Adrenal gland (tissue), 5 donors: ENCODE data around the gene MORN1.

Experiments used
- POLR2A ChIP-seq, 2 donors: fragments of 450-650 bp; IDR thresholded peaks; one replicate each; pipeline ENCODE4 v1.6.1; 2017; ENCODE audit warnings: antibody characterized with exemption in 2 of 2, mild to moderate bottlenecking in 2 of 2, moderate library complexity in 1 of 2
- TF ChIP-seq, protein P1 (sequence below), 6 experiments: fragments of 450-650 bp in 4 of 6; fragments of 200-600 bp in 2 of 6; sonication (generic) in 1 of 6; IDR thresholded peaks; 1 replicate in 5 of 6; 2 replicates in 1 of 6; pipeline versions ENCODE4 v1.5.1 to v1.8.0; 2016 to 2021; ENCODE audit warnings: antibody characterized with exemption in 6 of 6, mild to moderate bottlenecking in 2 of 6, moderate library complexity in 1 of 6
- donor health status: DM: no; HTN: no; CAD: no.

DNA sequence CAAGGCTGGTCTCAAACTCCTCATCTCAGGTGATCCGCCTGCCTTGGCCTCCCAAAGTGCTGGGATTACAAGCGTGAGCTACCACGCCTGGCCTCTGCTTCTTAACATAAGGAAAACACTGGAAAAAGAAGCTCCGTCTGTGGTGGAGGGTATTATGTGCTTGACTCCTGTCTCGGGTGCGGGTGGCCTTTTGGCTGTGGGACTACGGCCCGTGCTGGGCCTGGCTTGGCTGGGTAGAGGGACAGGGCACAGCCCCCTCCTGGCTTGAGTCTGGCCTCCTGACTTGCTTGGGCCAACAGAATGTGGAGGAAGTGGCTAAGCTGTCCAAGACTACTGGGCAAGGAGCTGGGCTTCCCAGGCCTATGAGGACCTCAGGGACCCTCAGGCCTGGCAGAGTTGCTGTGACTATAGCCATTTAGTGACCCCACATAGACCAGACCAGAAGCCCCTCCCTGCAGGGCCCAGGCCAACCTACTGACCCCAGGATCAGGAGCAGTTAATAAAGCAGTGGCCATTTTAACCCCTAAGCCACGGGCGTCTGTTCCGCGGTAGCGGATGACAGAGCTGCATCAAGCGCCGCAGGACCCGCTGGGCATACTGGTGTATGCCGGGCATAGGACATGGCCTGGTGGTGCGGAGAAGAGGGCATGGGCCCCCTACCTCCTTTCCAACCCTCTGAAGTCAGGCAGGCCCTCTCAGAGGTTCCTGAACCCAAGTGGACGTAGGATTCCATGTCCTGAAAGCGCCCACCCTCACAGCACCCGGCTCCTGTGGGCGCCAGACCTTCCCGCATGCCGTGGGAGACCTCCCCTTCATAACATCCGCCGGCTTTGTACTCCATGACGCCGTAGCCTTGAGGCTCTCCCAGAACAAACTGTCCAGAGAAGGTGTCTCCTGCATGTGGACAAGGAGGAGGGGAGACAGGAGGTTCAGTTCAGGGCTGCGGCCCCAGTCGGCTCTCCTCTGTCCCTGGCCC, 4.4 kb downstream of the MORN1 start:
- TF ChIP-seq, protein P1, sequence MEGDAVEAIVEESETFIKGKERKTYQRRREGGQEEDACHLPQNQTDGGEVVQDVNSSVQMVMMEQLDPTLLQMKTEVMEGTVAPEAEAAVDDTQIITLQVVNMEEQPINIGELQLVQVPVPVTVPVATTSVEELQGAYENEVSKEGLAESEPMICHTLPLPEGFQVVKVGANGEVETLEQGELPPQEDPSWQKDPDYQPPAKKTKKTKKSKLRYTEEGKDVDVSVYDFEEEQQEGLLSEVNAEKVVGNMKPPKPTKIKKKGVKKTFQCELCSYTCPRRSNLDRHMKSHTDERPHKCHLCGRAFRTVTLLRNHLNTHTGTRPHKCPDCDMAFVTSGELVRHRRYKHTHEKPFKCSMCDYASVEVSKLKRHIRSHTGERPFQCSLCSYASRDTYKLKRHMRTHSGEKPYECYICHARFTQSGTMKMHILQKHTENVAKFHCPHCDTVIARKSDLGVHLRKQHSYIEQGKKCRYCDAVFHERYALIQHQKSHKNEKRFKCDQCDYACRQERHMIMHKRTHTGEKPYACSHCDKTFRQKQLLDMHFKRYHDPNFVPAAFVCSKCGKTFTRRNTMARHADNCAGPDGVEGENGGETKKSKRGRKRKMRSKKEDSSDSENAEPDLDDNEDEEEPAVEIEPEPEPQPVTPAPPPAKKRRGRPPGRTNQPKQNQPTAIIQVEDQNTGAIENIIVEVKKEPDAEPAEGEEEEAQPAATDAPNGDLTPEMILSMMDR (IDR thresholded peaks at IDR 0.05) = no peak
- TF ChIP-seq POLR2A (IDR thresholded peaks at IDR 0.05) = no peak
